Measurements from ENCODE around the gene LRP11. TPM values are rescaled to one million over a fixed set of nuclear protein-coding genes. Genes with fewer than 3 reads are reported as not detected.

LRP11 gene
- total and polyA plus RNA-seq, 2 of the 13 experiments (the other 11 are each of a cell fraction or from before 2014, with no cell fraction given) = 32.4 to 48.9 TPM

- no peak for TF ChIP-seq TCF7L2 (IDR thresholded peaks at IDR 0.05; ENCODE audit: low read depth, low read length)
- no peak for TF ChIP-seq MBD4 (IDR thresholded peaks at IDR 0.05; ENCODE audit: borderline replicate concordance, low read length)
- TF ChIP-seq NFYC (CRISPR knock-in tag; IDR thresholded peaks at IDR 0.05) = peak; percentile 34; the same call in 1 of the 2 replicates
- TF ChIP-seq RERE (CRISPR knock-in tag; IDR thresholded peaks at IDR 0.05; ENCODE audit: low read depth) = no peak
- no peak for TF ChIP-seq ZNF24 (IDR thresholded peaks at IDR 0.05)
- no peak for TF ChIP-seq IKZF4 (CRISPR knock-in tag; IDR thresholded peaks at IDR 0.05; ENCODE audit: borderline replicate concordance, low read depth, not compliant biosample characterization)
- no peak for TF ChIP-seq HCFC1 (IDR thresholded peaks at IDR 0.05; ENCODE audit: low read depth, low read length)
- no peak for TF ChIP-seq KDM1A (CRISPR knock-in tag; IDR thresholded peaks at IDR 0.05)
- TF ChIP-seq ZNF33A (CRISPR knock-in tag; IDR thresholded peaks at IDR 0.05; ENCODE audit: borderline replicate concordance) = no peak
- TF ChIP-seq ZNF432 (CRISPR knock-in tag; IDR thresholded peaks at IDR 0.05; ENCODE audit: borderline replicate concordance) = no peak
- TF ChIP-seq FOXK1 (CRISPR knock-in tag; IDR thresholded peaks at IDR 0.05; ENCODE audit: borderline replicate concordance, low read depth) = peak; percentile 40; the same call in 1 of the 2 replicates
- no peak for TF ChIP-seq SATB2 (CRISPR knock-in tag; IDR thresholded peaks at IDR 0.05)
- TF ChIP-seq PAWR (CRISPR knock-in tag; IDR thresholded peaks at IDR 0.05; ENCODE audit: borderline replicate concordance) = no peak
- no peak for TF ChIP-seq IKZF5 (CRISPR knock-in tag; IDR thresholded peaks at IDR 0.05)
- no peak for TF ChIP-seq MIXL1 (CRISPR knock-in tag; IDR thresholded peaks at IDR 0.05)
- TF ChIP-seq ZMYM4 (CRISPR knock-in tag; IDR thresholded peaks at IDR 0.05) = no peak
- TF ChIP-seq NCOA1 (CRISPR knock-in tag; IDR thresholded peaks at IDR 0.05) = no peak
- TF ChIP-seq FOXJ3 (CRISPR knock-in tag; IDR thresholded peaks at IDR 0.05; ENCODE audit: borderline replicate concordance) = no peak
- TF ChIP-seq ZNF549 (CRISPR knock-in tag; IDR thresholded peaks at IDR 0.05) = no peak
- no peak for TF ChIP-seq POGK (CRISPR knock-in tag; conservative IDR thresholded peaks at IDR 0.05)
- TF ChIP-seq ELF1 (CRISPR knock-in tag; IDR thresholded peaks at IDR 0.05) = peak; percentile 9; the same call in 1 of the 2 replicates
These were observed 3.9 kb upstream of the LRP11 start (continued) for GRCh38 chr6:149867876-149868640.
